GM21360 (cell line): Measurements from ENCODE around the gene APRT.
A peak's percentile ranks its signal among the peaks of the same experiment; 100 is the strongest.

Experiments
- ATAC-seq: cut with Tn5 transposase; IDR thresholded peaks from one replicate; pipeline ENCODE4 v1.9.1; 2021; ENCODE audit warnings: mild to moderate bottlenecking, moderate library complexity; ENCODE audit not compliant: unreplicated experiment

APRT gene

GRCh38 chr16:88811769-88812512 is at the start of gene APRT:
Gene APRT (minus strand): TSS chr16:88811928. CDS start chr16:88811899, 29 bp downstream.
- ATAC-seq = peak; percentile 61

GRCh38 chr16:88861359-88861758 is 49.6 kb upstream of the APRT start:
- no peak for ATAC-seq

GRCh38 chr16:88859381-88860091 is 47.8 kb upstream of the APRT start:
- no peak for ATAC-seq

GRCh38 chr16:88857728-88858339 is 46.1 kb upstream of the APRT start:
- peak; percentile 35 for ATAC-seq

GRCh38 chr16:88856828-88857727 is 45.4 kb upstream of the APRT start, which contains the start of the genes GALNS and TRAPPC2L:
Gene GALNS (minus strand): TSS chr16:88856947. CDS start chr16:88856877, 70 bp downstream.
Gene TRAPPC2L (plus strand): TSS chr16:88857127. CDS start chr16:88857151, 24 bp downstream.
- peak; percentile 71 for ATAC-seq

GRCh38 chr16:88856122-88856827 is 44.5 kb upstream of the APRT start:
- ATAC-seq = no peak

- no peak for ATAC-seq
Observed at GRCh38 chr16:88855736-88856121, 44.0 kb upstream of the APRT start.

GRCh38 chr16:88855176-88855575 is 43.4 kb upstream of the APRT start:
- no peak for ATAC-seq

GRCh38 chr16:88854306-88855111 is 42.8 kb upstream of the APRT start:
- no peak for ATAC-seq

GRCh38 chr16:88853325-88853941 is 41.7 kb upstream of the APRT start:
- ATAC-seq = no peak

GRCh38 chr16:88851616-88852015 is 39.9 kb upstream of the APRT start:
- no peak for ATAC-seq

- ATAC-seq = no peak
Observed at GRCh38 chr16:88850531-88851199, 38.9 kb upstream of the APRT start.

- ATAC-seq = no peak
Observed at GRCh38 chr16:88848557-88848956, 36.8 kb upstream of the APRT start.

- no peak for ATAC-seq
Observed at GRCh38 chr16:88847654-88848053, 35.9 kb upstream of the APRT start.

- ATAC-seq = no peak
Observed at GRCh38 chr16:88846088-88846487, 34.4 kb upstream of the APRT start.

GRCh38 chr16:88844419-88845036 is 32.8 kb upstream of the APRT start:
- no peak for ATAC-seq

GRCh38 chr16:88843256-88843655 is 31.5 kb upstream of the APRT start:
- ATAC-seq = no peak

GRCh38 chr16:88842806-88843205 is 31.1 kb upstream of the APRT start:
- ATAC-seq = no peak
